ENCODE measurements around the gene APOL2.
"Not testable (repeated sequence)": the region's sequence is repeated elsewhere in the genome, so short reads cannot be mapped to it uniquely, and the experiment has no call there.

The APOL2 gene

GRCh38 chr22:36228369-36228768 lies 11.0 kb downstream of the APOL2 start:
- not testable (repeated sequence) for H3K27me3 ChIP-seq (ENCODE audit: insufficient read depth, low read length, poor library complexity); H3K4me1 ChIP-seq (ENCODE audit: control insufficient read depth, low read depth, low read length); H2AK5ac ChIP-seq (ENCODE audit: low read length)

GRCh38 chr22:36227806-36228205 lies 11.5 kb downstream of the APOL2 start:
- Histone ChIP-seq H2BK5ac (ENCODE audit: low read length) (no peak overlapping the region), H3K18ac (ENCODE audit: low read length) (no peak overlapping the region), H3K79me2 (ENCODE audit: control insufficient read depth, insufficient read depth, low read length) (no peaks in the 10 kb centered on the region), H2BK120ac (ENCODE audit: low read depth, low read length) (no peak overlapping the region), H3K4me3 (ENCODE audit: low read length) (no peak overlapping the region), H3K4me1 (ENCODE audit: control insufficient read depth, low read depth, low read length) (peaks cover 4% of the 10 kb centered on the region), H4K8ac (ENCODE audit: low read depth, low read length) (no peak overlapping the region), H3K79me1 (ENCODE audit: low read length) (no peaks in the 10 kb centered on the region), H4K5ac (ENCODE audit: low read length) (no peak overlapping the region), H3K9ac (ENCODE audit: low read length) (no peak overlapping the region), H3K56ac (ENCODE audit: low read length) (no peak overlapping the region), H3K27ac (ENCODE audit: low read depth, low read length) (no peak overlapping the region), H3K36me3 (ENCODE audit: control insufficient read depth, insufficient read depth, low read length) (no peaks in the 10 kb centered on the region), H3K4ac (ENCODE audit: low read depth, low read length) (no peak overlapping the region), H2BK15ac (replicated peaks; ENCODE audit: low read depth) (no peak overlapping the region), H2AK5ac (ENCODE audit: low read length) (no peak overlapping the region), H3K23ac (ENCODE audit: low read length) (no peak overlapping the region), H3K27me3 (ENCODE audit: insufficient read depth, low read length, poor library complexity) (no peaks in the 10 kb centered on the region), H3K4me2 (ENCODE audit: low read length) (no peak overlapping the region)
- no peak for DNase-seq
- WGBS (ENCODE audit: extremely low coverage, insufficient coverage, low lambda C conversion rate), result no CpG with 5 or more reads among the region's 8 CpGs

More at GRCh38 chr22:36228369-36228768, 11.0 kb downstream of the APOL2 start:
- H3K79me2 ChIP-seq (ENCODE audit: control insufficient read depth, insufficient read depth, low read length); H3K27ac ChIP-seq (ENCODE audit: low read depth, low read length); H2BK15ac ChIP-seq (replicated peaks; ENCODE audit: low read depth); H4K8ac ChIP-seq (ENCODE audit: low read depth, low read length); H3K79me1 ChIP-seq (ENCODE audit: low read length); H2BK120ac ChIP-seq (ENCODE audit: low read depth, low read length); H4K5ac ChIP-seq (ENCODE audit: low read length); H3K56ac ChIP-seq (ENCODE audit: low read length); H3K4ac ChIP-seq (ENCODE audit: low read depth, low read length); H3K23ac ChIP-seq (ENCODE audit: low read length); H3K18ac ChIP-seq (ENCODE audit: low read length); H3K36me3 ChIP-seq (ENCODE audit: control insufficient read depth, insufficient read depth, low read length); H3K9ac ChIP-seq (ENCODE audit: low read length); H2BK5ac ChIP-seq (ENCODE audit: low read length); H3K4me3 ChIP-seq (ENCODE audit: low read length); DNase-seq; H3K4me2 ChIP-seq (ENCODE audit: low read length): not testable (repeated sequence)
- no CpG with 5 or more reads among the region's 1 CpG for WGBS (ENCODE audit: extremely low coverage, insufficient coverage, low lambda C conversion rate)

- no peak for DNase-seq
- no peaks in the 10 kb centered on the region for H3K36me3 ChIP-seq (ENCODE audit: control insufficient read depth, insufficient read depth, low read length)
- H2BK15ac ChIP-seq (replicated peaks; ENCODE audit: low read depth), result no peak overlapping the region
- no peak overlapping the region for H2BK120ac ChIP-seq (ENCODE audit: low read depth, low read length)
- H3K4ac ChIP-seq (ENCODE audit: low read depth, low read length), result no peak overlapping the region
- H4K5ac ChIP-seq (ENCODE audit: low read length), result no peak overlapping the region
- H3K56ac ChIP-seq (ENCODE audit: low read length), result no peak overlapping the region
- H3K9ac ChIP-seq (ENCODE audit: low read length), result no peak overlapping the region
- H3K4me2 ChIP-seq (ENCODE audit: low read length), result no peak overlapping the region
- H3K27me3 ChIP-seq (ENCODE audit: insufficient read depth, low read length, poor library complexity), result no peaks in the 10 kb centered on the region
- no peak overlapping the region for H3K4me3 ChIP-seq (ENCODE audit: low read length)
- WGBS (ENCODE audit: extremely low coverage, insufficient coverage, low lambda C conversion rate), result no CpG with 5 or more reads among the region's 9 CpGs
- H3K79me1 ChIP-seq (ENCODE audit: low read length), result no peaks in the 10 kb centered on the region
- no peaks in the 10 kb centered on the region for H3K79me2 ChIP-seq (ENCODE audit: control insufficient read depth, insufficient read depth, low read length)
- H3K18ac ChIP-seq (ENCODE audit: low read length), result no peak overlapping the region
- no peak overlapping the region for H3K23ac ChIP-seq (ENCODE audit: low read length)
- no peak overlapping the region for H2BK5ac ChIP-seq (ENCODE audit: low read length)
- no peak overlapping the region for H4K8ac ChIP-seq (ENCODE audit: low read depth, low read length)
- no peak overlapping the region for H3K27ac ChIP-seq (ENCODE audit: low read depth, low read length)
- H3K4me1 ChIP-seq (ENCODE audit: control insufficient read depth, low read depth, low read length), result peaks cover 4% of the 10 kb centered on the region
- H2AK5ac ChIP-seq (ENCODE audit: low read length), result no peak overlapping the region
Measured at GRCh38 chr22:36227396-36227795, 11.9 kb downstream of the APOL2 start.

- no peak overlapping the region for H4K5ac ChIP-seq (ENCODE audit: low read length)
- no peak overlapping the region for H3K9ac ChIP-seq (ENCODE audit: low read length)
- H2BK5ac ChIP-seq (ENCODE audit: low read length), result no peak overlapping the region
- no peak overlapping the region for H3K18ac ChIP-seq (ENCODE audit: low read length)
- no peak overlapping the region for H3K4me2 ChIP-seq (ENCODE audit: low read length)
- no peak overlapping the region for H2AK5ac ChIP-seq (ENCODE audit: low read length)
- H3K23ac ChIP-seq (ENCODE audit: low read length), result no peak overlapping the region
- no peak overlapping the region for H3K4me3 ChIP-seq (ENCODE audit: low read length)
- no peak overlapping the region for H3K4ac ChIP-seq (ENCODE audit: low read depth, low read length)
- DNase-seq, result no peak
- no peaks in the 10 kb centered on the region for H3K27me3 ChIP-seq (ENCODE audit: insufficient read depth, low read length, poor library complexity)
- no peak overlapping the region for H3K27ac ChIP-seq (ENCODE audit: low read depth, low read length)
- no peaks in the 10 kb centered on the region for H3K79me2 ChIP-seq (ENCODE audit: control insufficient read depth, insufficient read depth, low read length)
- H4K8ac ChIP-seq (ENCODE audit: low read depth, low read length), result no peak overlapping the region
- H2BK120ac ChIP-seq (ENCODE audit: low read depth, low read length), result no peak overlapping the region
- no CpG with 5 or more reads among the region's 5 CpGs for WGBS (ENCODE audit: extremely low coverage, insufficient coverage, low lambda C conversion rate)
- no peaks in the 10 kb centered on the region for H3K79me1 ChIP-seq (ENCODE audit: low read length)
- no peaks in the 10 kb centered on the region for H3K36me3 ChIP-seq (ENCODE audit: control insufficient read depth, insufficient read depth, low read length)
- peaks cover 4% of the 10 kb centered on the region for H3K4me1 ChIP-seq (ENCODE audit: control insufficient read depth, low read depth, low read length)
- no peak overlapping the region for H3K56ac ChIP-seq (ENCODE audit: low read length)
- no peak overlapping the region for H2BK15ac ChIP-seq (replicated peaks; ENCODE audit: low read depth)
Measured at GRCh38 chr22:36226189-36226588, 13.1 kb downstream of the APOL2 start.

- no peak overlapping the region for H3K18ac ChIP-seq (ENCODE audit: low read length)
- H3K4me3 ChIP-seq (ENCODE audit: low read length), result no peak overlapping the region
- WGBS (ENCODE audit: extremely low coverage, insufficient coverage, low lambda C conversion rate), result no CpG with 5 or more reads among the region's 9 CpGs
Measured at GRCh38 chr22:36225333-36225922, 13.9 kb downstream of the APOL2 start.

GRCh38 chr22:36224245-36224644 lies 15.1 kb downstream of the APOL2 start:
- Histone ChIP-seq H3K23ac (ENCODE audit: low read length) (no peak overlapping the region), H2BK15ac (replicated peaks; ENCODE audit: low read depth) (no peak overlapping the region), H3K4me2 (ENCODE audit: low read length) (no peak overlapping the region), H3K4ac (ENCODE audit: low read depth, low read length) (no peak overlapping the region), H2BK120ac (ENCODE audit: low read depth, low read length) (no peak overlapping the region), H3K4me3 (ENCODE audit: low read length) (no peak overlapping the region), H3K79me1 (ENCODE audit: low read length) (no peaks in the 10 kb centered on the region), H3K56ac (ENCODE audit: low read length) (no peak overlapping the region), H4K8ac (ENCODE audit: low read depth, low read length) (no peak overlapping the region), H3K36me3 (ENCODE audit: control insufficient read depth, insufficient read depth, low read length) (no peaks in the 10 kb centered on the region), H3K4me1 (ENCODE audit: control insufficient read depth, low read depth, low read length) (peaks cover 4% of the 10 kb centered on the region), H2BK5ac (ENCODE audit: low read length) (no peak overlapping the region), H3K27ac (ENCODE audit: low read depth, low read length) (no peak overlapping the region), H3K27me3 (ENCODE audit: insufficient read depth, low read length, poor library complexity) (no peaks in the 10 kb centered on the region), H3K9ac (ENCODE audit: low read length) (no peak overlapping the region), H2AK5ac (ENCODE audit: low read length) (no peak overlapping the region), H3K79me2 (ENCODE audit: control insufficient read depth, insufficient read depth, low read length) (no peaks in the 10 kb centered on the region), H4K5ac (ENCODE audit: low read length) (no peak overlapping the region), H3K18ac (ENCODE audit: low read length) (no peak overlapping the region)
- no CpG with 5 or more reads among the region's 4 CpGs for WGBS (ENCODE audit: extremely low coverage, insufficient coverage, low lambda C conversion rate)
- no peak for DNase-seq

More at GRCh38 chr22:36225333-36225922, 13.9 kb downstream of the APOL2 start:
- no peak overlapping the region for H3K9ac ChIP-seq (ENCODE audit: low read length)
- H2AK5ac ChIP-seq (ENCODE audit: low read length), result no peak overlapping the region
- H2BK15ac ChIP-seq (replicated peaks; ENCODE audit: low read depth), result no peak overlapping the region
- H3K56ac ChIP-seq (ENCODE audit: low read length), result no peak overlapping the region
- H2BK5ac ChIP-seq (ENCODE audit: low read length), result no peak overlapping the region
- no peaks in the 10 kb centered on the region for H3K36me3 ChIP-seq (ENCODE audit: control insufficient read depth, insufficient read depth, low read length)
- no peak overlapping the region for H4K8ac ChIP-seq (ENCODE audit: low read depth, low read length)
- no peak overlapping the region for H4K5ac ChIP-seq (ENCODE audit: low read length)
- H2BK120ac ChIP-seq (ENCODE audit: low read depth, low read length), result no peak overlapping the region
- H3K4me1 ChIP-seq (ENCODE audit: control insufficient read depth, low read depth, low read length), result peaks cover 4% of the 10 kb centered on the region
- no peak overlapping the region for H3K4me2 ChIP-seq (ENCODE audit: low read length)
- no peak for DNase-seq
- H3K4ac ChIP-seq (ENCODE audit: low read depth, low read length), result no peak overlapping the region
- no peaks in the 10 kb centered on the region for H3K79me2 ChIP-seq (ENCODE audit: control insufficient read depth, insufficient read depth, low read length)
- no peaks in the 10 kb centered on the region for H3K79me1 ChIP-seq (ENCODE audit: low read length)
- H3K27me3 ChIP-seq (ENCODE audit: insufficient read depth, low read length, poor library complexity), result no peaks in the 10 kb centered on the region
- H3K23ac ChIP-seq (ENCODE audit: low read length), result no peak overlapping the region
- no peak overlapping the region for H3K27ac ChIP-seq (ENCODE audit: low read depth, low read length)

All from mesendoderm (in vitro differentiated cells).